ENCODE results near the gene DUSP19. TPM values are rescaled to one million over a fixed set of nuclear protein-coding genes. Genes with fewer than 3 reads are reported as not detected.

The DUSP19 gene
- total and polyA plus RNA-seq, 2 of the 13 experiments (the other 11 are each of a cell fraction or from before 2014, with no cell fraction given): 1.3 to 1.9 TPM

GRCh38 chr2:183038341-183039300 lies 39.9 kb upstream of the DUSP19 start, which contains the start of gene NCKAP1 (continued):
- TF ChIP-seq TFDP2 (CRISPR knock-in tag; IDR thresholded peaks at IDR 0.05) (0 out of 2 replicates have a peak, but pooled peaks have one; percentile 16), SRSF4 (IDR thresholded peaks at IDR 0.05; ENCODE audit: low read depth, low read length, poor library complexity, severe bottlenecking) (no peak), ZNF660 (CRISPR knock-in tag; IDR thresholded peaks at IDR 0.05; ENCODE audit: borderline replicate concordance, low read depth) (no peak), CC2D1A (CRISPR knock-in tag; IDR thresholded peaks at IDR 0.05) (no peak), SKIL (CRISPR knock-in tag; IDR thresholded peaks at IDR 0.05; ENCODE audit: borderline replicate concordance) (0 out of 2 replicates have a peak, but pooled peaks have one; percentile 49), ZNF570 (CRISPR knock-in tag; IDR thresholded peaks at IDR 0.05; ENCODE audit: borderline replicate concordance) (peak; percentile 44; the same call in 1 of the 2 replicates), ZNF737 (CRISPR knock-in tag; IDR thresholded peaks at IDR 0.05; ENCODE audit: borderline replicate concordance) (no peak), MLLT10 (CRISPR knock-in tag; IDR thresholded peaks at IDR 0.05) (no peak), SYNCRIP (IDR thresholded peaks at IDR 0.05; ENCODE audit: insufficient read depth, low read depth, low read length) (no peak), ZNF101 (CRISPR knock-in tag; IDR thresholded peaks at IDR 0.05; ENCODE audit: borderline replicate concordance, low read depth) (0 out of 2 replicates have a peak, but pooled peaks have one; percentile 37), KLF15 (CRISPR knock-in tag; IDR thresholded peaks at IDR 0.05; ENCODE audit: borderline replicate concordance) (peak; percentile 51; the same call in 1 of the 2 replicates), NKX3-1 (CRISPR knock-in tag; IDR thresholded peaks at IDR 0.05) (peak; percentile 90), GABPB1 (CRISPR knock-in tag; IDR thresholded peaks at IDR 0.05) (peak; percentile 18), ZNF350 (CRISPR knock-in tag; IDR thresholded peaks at IDR 0.05; ENCODE audit: borderline replicate concordance, low read depth) (peak; percentile 63; the same call in 1 of the 2 replicates), ZNF691 (CRISPR knock-in tag; IDR thresholded peaks at IDR 0.05; ENCODE audit: borderline replicate concordance, low read depth) (no peak; the same call in 1 of the 2 replicates), ZNF775 (CRISPR knock-in tag; IDR thresholded peaks at IDR 0.05; ENCODE audit: borderline replicate concordance) (no peak), ZNF564 (CRISPR knock-in tag; IDR thresholded peaks at IDR 0.05) (peak; percentile 12; the same call in 1 of the 2 replicates), SIN3A (IDR thresholded peaks at IDR 0.05; ENCODE audit: borderline replicate concordance, low read depth, low read length) (no peak), SETDB1 (CRISPR knock-in tag; IDR thresholded peaks at IDR 0.05; ENCODE audit: borderline replicate concordance) (no peak), ZNF331 (CRISPR knock-in tag; IDR thresholded peaks at IDR 0.05) (0 out of 2 replicates have a peak, but pooled peaks have one; percentile 14), ZNF605 (CRISPR knock-in tag; IDR thresholded peaks at IDR 0.05) (peak; percentile 61; the same call in 1 of the 2 replicates), SMAD3 (CRISPR knock-in tag; IDR thresholded peaks at IDR 0.05) (peak; percentile 35; the same call in 1 of the 2 replicates), NR1H2 (CRISPR knock-in tag; IDR thresholded peaks at IDR 0.05; ENCODE audit: borderline replicate concordance, low read depth) (no peak), ZEB1 (IDR thresholded peaks at IDR 0.05; ENCODE audit: insufficient replicate concordance, low read depth) (no peak)
